Mesenchymal stem cell (in vitro differentiated cells and primary cell): ENCODE measurements around the gene C5orf24.

Experiments used
- DNase-seq: peaks from one replicate; pipeline ENCODE4 v3.0.0-alpha.2; 2013
- H2AFZ ChIP-seq: one replicate; pipeline ENCODE4 v1.6.1; 2013; ENCODE audit warnings: low read depth, mild to moderate bottlenecking, control low read depth, inconsistent platforms, low read length, moderate library complexity
- H2AK5ac ChIP-seq: 2 replicates; pipeline ENCODE4 v1.6.1; 2013; ENCODE audit warnings: low read length, moderate library complexity, mild to moderate bottlenecking, inconsistent platforms; ENCODE audit not compliant: severe bottlenecking
- H2BK120ac ChIP-seq: one replicate; pipeline ENCODE4 v1.6.1; 2013; ENCODE audit warnings: low read depth, mild to moderate bottlenecking, inconsistent platforms, low read length, moderate library complexity
- H2BK12ac ChIP-seq, 2 experiments: one replicate each; pipeline ENCODE4 v1.6.1; 2013; ENCODE audit warnings: inconsistent platforms in 2 of 2, low read length in 2 of 2, mild to moderate bottlenecking in 2 of 2, moderate library complexity in 2 of 2, control low read depth in 1 of 2
- H2BK15ac ChIP-seq: one replicate; pipeline ENCODE4 v1.6.1; 2013; ENCODE audit warnings: mild to moderate bottlenecking, low read depth, inconsistent platforms; ENCODE audit not compliant: poor library complexity, severe bottlenecking
- H2BK5ac ChIP-seq: 2 replicates; pipeline ENCODE4 v1.6.1; 2013; ENCODE audit warnings: low read depth, mild to moderate bottlenecking, low read length, control low read depth, inconsistent platforms; ENCODE audit not compliant: poor library complexity, severe bottlenecking
- H3K14ac ChIP-seq, 2 experiments: one replicate each; pipeline ENCODE4 v1.6.1; 2013; ENCODE audit warnings: inconsistent platforms in 2 of 2, low read length in 2 of 2, control low read depth in 1 of 2, mild to moderate bottlenecking in 1 of 2, moderate library complexity in 1 of 2
- H3K18ac ChIP-seq, 2 experiments: one replicate each; pipeline ENCODE4 v1.6.1; 2013; ENCODE audit warnings: inconsistent platforms in 2 of 2, low read length in 2 of 2, control low read depth in 1 of 2, low read depth in 1 of 2, mild to moderate bottlenecking in 1 of 2
- H3K23ac ChIP-seq, 2 experiments: one replicate each; pipeline ENCODE4 v1.6.1; 2013; ENCODE audit warnings: inconsistent platforms in 2 of 2, low read length in 2 of 2, mild to moderate bottlenecking in 2 of 2, moderate library complexity in 2 of 2, control low read depth in 1 of 2
- H3K27ac ChIP-seq: 2 replicates; pipeline ENCODE4 v1.5.1; 2013; ENCODE audit warnings: mild to moderate bottlenecking, moderate library complexity, low read length, control low read depth, inconsistent platforms; ENCODE audit not compliant: poor library complexity, severe bottlenecking
- H3K27me3 ChIP-seq, 2 experiments: 2 replicates each; pipeline versions ENCODE4 v1.6.1 to v1.7.0; 2013; ENCODE audit warnings: low read length in 2 of 2, mild to moderate bottlenecking in 2 of 2, moderate library complexity in 2 of 2, control low read depth in 1 of 2, inconsistent platforms in 1 of 2; ENCODE audit not compliant: control insufficient read depth in 1 of 2, insufficient read depth in 1 of 2
- H3K36me3 ChIP-seq, 2 experiments: 2 replicates each; pipeline versions ENCODE4 v1.6.1 to v1.7.0; 2013; ENCODE audit warnings: low read length in 2 of 2, control low read depth in 1 of 2, inconsistent platforms in 1 of 2, low read depth in 1 of 2, mild to moderate bottlenecking in 1 of 2; ENCODE audit not compliant: insufficient read depth in 2 of 2, control insufficient read depth in 1 of 2
- H3K4ac ChIP-seq, 2 experiments: one replicate each; pipeline ENCODE4 v1.6.1; 2013; ENCODE audit warnings: inconsistent platforms in 2 of 2, low read length in 2 of 2, mild to moderate bottlenecking in 2 of 2, moderate library complexity in 2 of 2, control low read depth in 1 of 2, low read depth in 1 of 2
- H3K4me1 ChIP-seq: 2 replicates; pipeline ENCODE4 v1.6.1; 2013; ENCODE audit warnings: low read depth, low read length, control low read depth; ENCODE audit not compliant: control insufficient read depth, insufficient read depth
- H3K4me2 ChIP-seq: 2 replicates; pipeline ENCODE4 v1.6.1; 2013; ENCODE audit warnings: low read length, mild to moderate bottlenecking, inconsistent platforms; ENCODE audit not compliant: poor library complexity, severe bottlenecking
- H3K4me3 ChIP-seq, 2 experiments: 2 replicates each; pipeline versions ENCODE4 v1.5.1 to v1.7.0; 2013; ENCODE audit warnings: low read length in 2 of 2, mild to moderate bottlenecking in 2 of 2, control low read depth in 1 of 2, low read depth in 1 of 2; ENCODE audit not compliant: insufficient read depth in 1 of 2
- H3K79me1 ChIP-seq: replicated peaks from 2 replicates; pipeline ENCODE4 v1.6.1; 2013; ENCODE audit warnings: mild to moderate bottlenecking, control low read depth, low read length, inconsistent platforms; ENCODE audit not compliant: poor library complexity, severe bottlenecking
- H3K9ac ChIP-seq: 2 replicates; pipeline ENCODE4 v1.7.0; 2013; ENCODE audit warnings: mild to moderate bottlenecking, low read length, moderate library complexity
- H3K9me3 ChIP-seq: 2 replicates; pipeline ENCODE4 v1.7.0; 2013; ENCODE audit warnings: mild to moderate bottlenecking, low read length; ENCODE audit not compliant: control insufficient read depth
- H4K8ac ChIP-seq: one replicate; pipeline ENCODE4 v1.6.1; 2013; ENCODE audit warnings: inconsistent platforms, mild to moderate bottlenecking, low read length, moderate library complexity
- H4K91ac ChIP-seq: one replicate; pipeline ENCODE4 v1.6.1; 2013; ENCODE audit warnings: mild to moderate bottlenecking, low read length, inconsistent platforms
- WGBS: methylation state at CpG from one replicate; pipeline ENCODE4 v1.1.7; 2013; ENCODE audit warnings: mixed read lengths; 5-methylcytosine and 5-hydroxymethylcytosine counted together

C5orf24 gene

GRCh38 chr5:134821841-134822240, 23.9 kb upstream of the C5orf24 start:
- Histone ChIP-seq H4K91ac (no peak overlapping the region), H2BK12ac (no peak overlapping the region), H3K36me3 (peaks cover 32 to 78% of the 10 kb centered on the region in 2 experiments), H2BK15ac (no peak overlapping the region), H2BK120ac (no peak overlapping the region), H2BK5ac (no peak overlapping the region), H3K79me1 (peaks cover 14% of the 10 kb centered on the region), H2AK5ac (no peak overlapping the region), H3K4ac (no peak overlapping the region), H3K4me2 (no peak overlapping the region), H3K4me3 (no peak overlapping the region), H3K4me1 (no peaks in the 10 kb centered on the region), H3K27me3 (no peaks in the 10 kb centered on the region), H4K8ac (no peak overlapping the region), H3K18ac (no peak overlapping the region), H3K9ac (no peak overlapping the region), H3K14ac (no peak overlapping the region), H3K9me3 (no peaks in the 10 kb centered on the region), H3K27ac (no peak overlapping the region), H2AFZ (no peak overlapping the region), H3K23ac (no peak overlapping the region)
- WGBS = 97% methylated on average over 5 of the region's 7 CpGs
- no peak for DNase-seq

GRCh38 chr5:134824681-134825080, 21.1 kb upstream of the C5orf24 start:
- Histone ChIP-seq H3K36me3 (peaks cover 21 to 82% of the 10 kb centered on the region in 2 experiments), H3K4me3 (no peak overlapping the region), H3K18ac (no peak overlapping the region), H2AK5ac (no peak overlapping the region), H3K4me2 (no peak overlapping the region), H3K14ac (no peak overlapping the region), H4K91ac (no peak overlapping the region), H3K4ac (no peak overlapping the region), H2AFZ (no peak overlapping the region), H4K8ac (no peak overlapping the region), H3K27me3 (no peaks in the 10 kb centered on the region), H2BK5ac (no peak overlapping the region), H3K4me1 (no peaks in the 10 kb centered on the region), H3K27ac (no peak overlapping the region), H2BK120ac (no peak overlapping the region), H3K79me1 (peaks cover 14% of the 10 kb centered on the region), H2BK15ac (no peak overlapping the region), H2BK12ac (no peak overlapping the region), H3K23ac (no peak overlapping the region), H3K9ac (no peak overlapping the region), H3K9me3 (no peaks in the 10 kb centered on the region)
- WGBS = 100% methylated on average over 1 of the region's 1 CpG
- DNase-seq = no peak

- Histone ChIP-seq H2BK5ac (no peak overlapping the region), H3K27ac (no peak overlapping the region), H4K91ac (no peak overlapping the region), H2BK12ac (no peak overlapping the region), H3K79me1 (peaks cover 12% of the 10 kb centered on the region), H3K9ac (no peak overlapping the region), H3K14ac (no peak overlapping the region), H3K4me1 (no peaks in the 10 kb centered on the region), H2BK120ac (no peak overlapping the region), H4K8ac (no peak overlapping the region), H3K4ac (no peak overlapping the region), H3K18ac (no peak overlapping the region), H3K36me3 (peaks cover 16 to 79% of the 10 kb centered on the region in 2 experiments), H3K9me3 (no peaks in the 10 kb centered on the region), H3K23ac (no peak overlapping the region), H3K4me3 (no peak overlapping the region), H2AK5ac (no peak overlapping the region), H3K4me2 (no peak overlapping the region), H2BK15ac (no peak overlapping the region), H2AFZ (no peak overlapping the region), H3K27me3 (no peaks in the 10 kb centered on the region)
- WGBS = over 99% methylated on average over 4 of the region's 7 CpGs
- DNase-seq = no peak
These were observed 20.6 kb upstream of the C5orf24 start for GRCh38 chr5:134825212-134825611.

- H3K27ac ChIP-seq = peak overlapping the region; percentile 92
- no peak overlapping the region for H3K4me3 ChIP-seq
- no peak overlapping the region for H3K4me2 ChIP-seq
- no peak overlapping the region for H3K14ac ChIP-seq
- no peaks in the 10 kb centered on the region for H3K9me3 ChIP-seq
- no peak overlapping the region for H2AFZ ChIP-seq
- H2AK5ac ChIP-seq = no peak overlapping the region
- DNase-seq = peak; percentile 30
- H3K79me1 ChIP-seq = peaks cover 5% of the 10 kb centered on the region
- H3K9ac ChIP-seq = no peak overlapping the region
- H2BK5ac ChIP-seq = no peak overlapping the region
- no peak overlapping the region for H4K91ac ChIP-seq
- peaks cover 12 to 42% of the 10 kb centered on the region in 2 experiments for H3K36me3 ChIP-seq
- no peak overlapping the region for H2BK15ac ChIP-seq
- no peak overlapping the region for H3K23ac ChIP-seq
- H3K27me3 ChIP-seq = no peaks in the 10 kb centered on the region
- no peak overlapping the region for H3K4ac ChIP-seq
- H3K4me1 ChIP-seq = peaks cover 2% of the 10 kb centered on the region
- no peak overlapping the region for H2BK12ac ChIP-seq
- H2BK120ac ChIP-seq = no peak overlapping the region
- H4K8ac ChIP-seq = no peak overlapping the region
- 97% methylated on average over 1 of the region's 3 CpGs for WGBS
- no peak overlapping the region for H3K18ac ChIP-seq
These were observed 12.3 kb upstream of the C5orf24 start for GRCh38 chr5:134833340-134834032.
